Measurements from ENCODE around the gene MRPS10. TPM values are rescaled to one million over a fixed set of nuclear protein-coding genes. Genes with fewer than 3 reads are reported as not detected.

The MRPS10 gene
- total and polyA plus RNA-seq, 2 donors (not counting 3 experiments of a cell fraction or from before 2014, with no cell fraction given): 23.2 to 37.7 TPM

DNA sequence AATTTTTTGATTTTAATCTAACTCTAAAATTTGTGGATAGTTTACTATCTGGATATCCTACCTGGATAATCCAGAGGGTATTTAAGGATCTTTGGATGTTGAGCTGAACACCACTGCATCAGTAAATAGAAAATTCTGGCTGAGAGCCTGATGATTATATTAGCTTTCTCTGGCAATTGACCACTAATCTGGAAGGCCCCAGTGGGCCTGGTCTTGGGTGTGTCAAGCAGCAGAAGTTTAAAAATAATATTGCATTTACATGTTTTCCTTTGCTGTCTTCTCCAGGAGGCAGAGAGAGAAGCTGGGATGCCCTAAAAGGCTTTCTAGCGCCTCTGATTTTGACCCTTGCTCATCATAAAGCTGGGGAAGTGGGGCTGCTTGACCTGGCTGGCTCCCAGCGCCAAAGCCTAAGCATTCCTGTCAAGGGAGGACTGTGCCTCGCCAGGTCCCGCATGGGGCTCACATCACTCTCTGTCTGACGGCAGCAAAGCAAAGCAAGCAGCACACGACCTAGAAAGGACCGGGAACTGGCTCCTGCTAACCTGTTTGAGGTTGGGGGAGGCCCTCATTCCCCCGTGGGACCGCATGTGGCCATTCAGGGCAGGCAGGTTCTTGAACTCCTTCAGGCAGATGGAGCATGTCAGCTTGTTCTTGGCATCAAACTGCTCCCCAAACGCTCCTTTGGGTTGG, 46.6 kb upstream of the MRPS10 start:
- Histone ChIP-seq H2AFZ (ENCODE audit: low read depth, low read length) (no peak overlapping the region), H3K9ac (replicated peaks; ENCODE audit: extremely low read depth, insufficient read depth, low read length) (no peak overlapping the region), H3K4me2 (ENCODE audit: insufficient read depth, low read length) (no peak overlapping the region), H3K4me3 (replicated peaks in 1 of 3; ENCODE audit: insufficient read depth in 1 of 3, low read depth in 1 of 3, low read length in 3 of 3) (no peak overlapping the region), H3K9me3 (replicated peaks; ENCODE audit: control insufficient read depth, insufficient read depth, low read length) (no peaks in the 10 kb centered on the region), H3K27me3 (ENCODE audit: control insufficient read depth in 2 of 2, insufficient read depth in 2 of 2, low read length in 2 of 2) (peaks cover 0 to 3% of the 10 kb centered on the region in 2 experiments), H3K4me1 (ENCODE audit: control insufficient read depth, extremely low read depth, insufficient read depth, low read length) (no peaks in the 10 kb centered on the region), H4K20me1 (replicated peaks; ENCODE audit: control insufficient read depth, extremely low read depth, insufficient read depth, low read length) (no peaks in the 10 kb centered on the region), H3K79me2 (ENCODE audit: control insufficient read depth, insufficient read depth, low read length) (no peaks in the 10 kb centered on the region), H3K36me3 (ENCODE audit: control insufficient read depth in 2 of 2, extremely low read depth in 1 of 2, insufficient read depth in 2 of 2, low read length in 2 of 2) (no peaks in the 10 kb centered on the region), H3K9me1 (replicated peaks; ENCODE audit: control insufficient read depth, extremely low read depth, insufficient read depth, low read length) (no peaks in the 10 kb centered on the region), H3K27ac (ENCODE audit: insufficient read depth, low read depth, low read length) (no peak overlapping the region)
- no peak for DNase-seq (ENCODE audit: low read depth, low spot score)
- CTCF ChIA-PET: interaction anchor here (0.8 to 9.2 kb wide), 5 partner anchors 38 to 283 kb away, joined by 3 to 174 read pairs (median 4); no protein-coding TSS in a partner anchor
- no TSS peak for BruUV-seq (replicated peaks)
- intact Hi-C loops (cut with micrococcal nuclease): loop anchor here (5.0 kb wide), 2 partner anchors 188 to 268 kb away; partner anchors contain the start of gene TRERF1
- dilution Hi-C loops (cut with MboI; ENCODE audit: extremely low pct_ligation_motif_present, low sequenced_read_pairs): no loop called here
- POLR2A ChIA-PET: no interaction called here
- FAIRE-seq: no peak
- TF ChIP-seq FOS (IDR thresholded peaks at IDR 0.05; ENCODE audit: borderline replicate concordance, insufficient read depth, low read length) (no peak), POLR2AphosphoS5 (IDR thresholded peaks at IDR 0.05; ENCODE audit: insufficient read depth, low read depth, low read length) (no peak), EZH2 (IDR thresholded peaks at IDR 0.05; ENCODE audit: borderline replicate concordance, low read depth, low read length, severe bottlenecking) (no peak), MYC (IDR thresholded peaks at IDR 0.05; ENCODE audit: low read depth, low read length) (no peak), JUN (IDR thresholded peaks at IDR 0.05; ENCODE audit: borderline replicate concordance, insufficient read depth, insufficient read length, low read depth) (no peak), GATA2 (IDR thresholded peaks at IDR 0.05; ENCODE audit: insufficient read depth, insufficient read length, low read depth, low read length) (no peak), POLR2A (IDR thresholded peaks at IDR 0.05; ENCODE audit: low read depth, low read length) (no peak)
- TF ChIP-seq, protein P1, sequence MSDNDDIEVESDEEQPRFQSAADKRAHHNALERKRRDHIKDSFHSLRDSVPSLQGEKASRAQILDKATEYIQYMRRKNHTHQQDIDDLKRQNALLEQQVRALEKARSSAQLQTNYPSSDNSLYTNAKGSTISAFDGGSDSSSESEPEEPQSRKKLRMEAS (IDR thresholded peaks at IDR 0.05; ENCODE audit: insufficient read depth, insufficient read length): no peak
- TF ChIP-seq, protein P2, sequence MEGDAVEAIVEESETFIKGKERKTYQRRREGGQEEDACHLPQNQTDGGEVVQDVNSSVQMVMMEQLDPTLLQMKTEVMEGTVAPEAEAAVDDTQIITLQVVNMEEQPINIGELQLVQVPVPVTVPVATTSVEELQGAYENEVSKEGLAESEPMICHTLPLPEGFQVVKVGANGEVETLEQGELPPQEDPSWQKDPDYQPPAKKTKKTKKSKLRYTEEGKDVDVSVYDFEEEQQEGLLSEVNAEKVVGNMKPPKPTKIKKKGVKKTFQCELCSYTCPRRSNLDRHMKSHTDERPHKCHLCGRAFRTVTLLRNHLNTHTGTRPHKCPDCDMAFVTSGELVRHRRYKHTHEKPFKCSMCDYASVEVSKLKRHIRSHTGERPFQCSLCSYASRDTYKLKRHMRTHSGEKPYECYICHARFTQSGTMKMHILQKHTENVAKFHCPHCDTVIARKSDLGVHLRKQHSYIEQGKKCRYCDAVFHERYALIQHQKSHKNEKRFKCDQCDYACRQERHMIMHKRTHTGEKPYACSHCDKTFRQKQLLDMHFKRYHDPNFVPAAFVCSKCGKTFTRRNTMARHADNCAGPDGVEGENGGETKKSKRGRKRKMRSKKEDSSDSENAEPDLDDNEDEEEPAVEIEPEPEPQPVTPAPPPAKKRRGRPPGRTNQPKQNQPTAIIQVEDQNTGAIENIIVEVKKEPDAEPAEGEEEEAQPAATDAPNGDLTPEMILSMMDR (IDR thresholded peaks at IDR 0.05; ENCODE audit: extremely low read depth in 1 of 2, insufficient read depth in 1 of 2, low read depth in 1 of 2, low read length in 2 of 2): no peak
